ENCODE results near the gene FLT4.

The FLT4 gene

GRCh38 chr5:180628211-180628610 is 21.2 kb downstream of the FLT4 start:
- intact Hi-C loops (cut with DNase I; ENCODE audit: low total_unique reads), result no loop called here
- Histone ChIP-seq H3K27me3 (peaks cover 0 to 30% of the 10 kb centered on the region in 2 donors), H3K4me3 (no peak overlapping the region), H3K27ac (no peak overlapping the region), H3K36me3 (no peaks in the 10 kb centered on the region), H3K9me3 (no peaks in the 10 kb centered on the region), H3K4me1 (no peaks in the 10 kb centered on the region)
- TF ChIP-seq CTCF (IDR thresholded peaks at IDR 0.05), result no peak
- DNase-seq, result no peak

- Histone ChIP-seq H3K4me1 (no peaks in the 10 kb centered on the region), H3K27ac (no peak overlapping the region), H3K36me3 (no peaks in the 10 kb centered on the region), H3K4me3 (no peak overlapping the region), H3K27me3 (peaks cover 0 to 25% of the 10 kb centered on the region in 2 donors), H3K9me3 (no peaks in the 10 kb centered on the region)
- DNase-seq, result no peak
- intact Hi-C loops (cut with DNase I; ENCODE audit: low total_unique reads), result no loop called here
- no peak for TF ChIP-seq CTCF (IDR thresholded peaks at IDR 0.05)
Measured at GRCh38 chr5:180627386-180628120, 21.8 kb downstream of the FLT4 start.

- no peak for DNase-seq
Measured at GRCh38 chr5:180626661-180627385, 22.6 kb downstream of the FLT4 start.

GRCh38 chr5:180625791-180626660 is 23.4 kb downstream of the FLT4 start:
- Histone ChIP-seq H3K4me1 (no peaks in the 10 kb centered on the region), H3K9me3 (no peaks in the 10 kb centered on the region), H3K4me3 (no peak overlapping the region), H3K27ac (no peak overlapping the region), H3K36me3 (no peaks in the 10 kb centered on the region), H3K27me3 (peaks cover 0 to 22% of the 10 kb centered on the region in 2 donors)
- DNase-seq, result no peak
- no peak for TF ChIP-seq CTCF (IDR thresholded peaks at IDR 0.05)
- intact Hi-C loops (cut with DNase I; ENCODE audit: low total_unique reads), result no loop called here

More at GRCh38 chr5:180626661-180627385, 22.6 kb downstream of the FLT4 start:
- intact Hi-C loops (cut with DNase I; ENCODE audit: low total_unique reads), result no loop called here
- no peaks in the 10 kb centered on the region for H3K36me3 ChIP-seq
- no peaks in the 10 kb centered on the region for H3K9me3 ChIP-seq
- no peak overlapping the region for H3K4me3 ChIP-seq
- TF ChIP-seq CTCF (IDR thresholded peaks at IDR 0.05), result no peak
- H3K27me3 ChIP-seq, result peaks cover 0 to 20% of the 10 kb centered on the region in 2 donors
- no peak overlapping the region for H3K27ac ChIP-seq
- no peaks in the 10 kb centered on the region for H3K4me1 ChIP-seq

- Histone ChIP-seq H3K27ac (no peak overlapping the region), H3K4me3 (no peak overlapping the region), H3K27me3 (peaks cover 0 to 22% of the 10 kb centered on the region in 2 donors), H3K4me1 (no peaks in the 10 kb centered on the region), H3K9me3 (no peaks in the 10 kb centered on the region), H3K36me3 (no peaks in the 10 kb centered on the region)
- DNase-seq, result no peak
- intact Hi-C loops (cut with DNase I; ENCODE audit: low total_unique reads), result no loop called here
- no peak for TF ChIP-seq CTCF (IDR thresholded peaks at IDR 0.05)
Measured at GRCh38 chr5:180625125-180625790, 24.1 kb downstream of the FLT4 start.
